Thyroid gland (tissue), 4 donors: ENCODE measurements around the gene PPP2R2D. TPM values are rescaled to one million over a fixed set of nuclear protein-coding genes. Genes with fewer than 3 reads are reported as not detected.
A peak's percentile ranks its signal among the peaks of the same experiment; 100 is the strongest.

ENCODE experiments used
- DNase-seq, 2 donors: peaks; one replicate each; pipeline ENCODE4 v3.0.0-alpha.2; 2019
- H3K27ac ChIP-seq, 3 donors: fragments of 200-600 bp; sonication (generic); 1 replicate in 2 of 3; 2 replicates in 1 of 3; pipeline ENCODE4 v1.5.1; 2016 to 2019; ENCODE audit warnings: mild to moderate bottlenecking in 1 of 3, moderate library complexity in 1 of 3
- H3K27me3 ChIP-seq: fragments of 200-600 bp; sonication (generic); one replicate; pipeline ENCODE4 v1.5.1; 2019
- H3K36me3 ChIP-seq, 2 donors: fragments of 200-600 bp; sonication (generic); one replicate each; pipeline ENCODE4 v1.5.1; 2016 to 2019
- H3K4me1 ChIP-seq, 2 donors: fragments of 200-600 bp; sonication (generic); one replicate each; pipeline ENCODE4 v1.5.1; 2017 to 2019
- H3K4me3 ChIP-seq, 3 donors: fragments of 200-600 bp; sonication (generic); replicated peaks in 1 of 3; 1 replicate in 2 of 3; 2 replicates in 1 of 3; pipeline ENCODE4 v1.5.1; 2016; ENCODE audit warnings: mild to moderate bottlenecking in 1 of 3
- H3K9me3 ChIP-seq: fragments of 200-600 bp; sonication (generic); one replicate; pipeline ENCODE4 v1.5.1; 2017
- CTCF ChIP-seq, 6 experiments: fragments of 200-600 bp in 3 of 6; fragments of 450-650 bp in 3 of 6; sonication (generic) in 3 of 6; IDR thresholded peaks; one replicate each; pipeline ENCODE4 v1.5.1; 2016 to 2019; ENCODE audit warnings: antibody characterized with exemption in 6 of 6, mild to moderate bottlenecking in 2 of 6, inconsistent platforms in 1 of 6, moderate library complexity in 1 of 6
- POLR2A ChIP-seq, 2 donors: fragments of 450-650 bp; IDR thresholded peaks; one replicate each; pipeline ENCODE4 v1.6.1; 2017; ENCODE audit warnings: antibody characterized with exemption in 2 of 2, mild to moderate bottlenecking in 2 of 2, moderate library complexity in 1 of 2
- WGBS, 2 donors: methylation state at CpG; one replicate each; pipeline ENCODE4 v1.1.5; 2017; 5-methylcytosine and 5-hydroxymethylcytosine counted together
- intact Hi-C: fragments of 100-400 bp; cut with DNase I; formaldehyde crosslinking; loops from one replicate; pipeline ENCODE4 v1.15.1; 2023
- total RNA-seq, 4 donors: library from RNA; depleted of rRNA; stranded (reverse); fragments of >200 nt; gene quantifications; one replicate each; pipeline ENCODE4 v1.2.3, GENCODE V29; 2016

The PPP2R2D gene
- total RNA-seq, 4 donors from 2014 or later, result 32.3 to 38.7 (median 33.9) TPM

- Histone ChIP-seq H3K4me3 (no peak overlapping the region), H3K4me1 (peaks cover 21 to 36% of the 10 kb centered on the region in 2 donors), H3K36me3 (no peaks in the 10 kb centered on the region), H3K9me3 (no peaks in the 10 kb centered on the region), H3K27me3 (no peaks in the 10 kb centered on the region), H3K27ac (peak overlapping the region in 2 of 3 donors; percentile 4 to 5)
- 39 to 45% methylated on average over 15 of the region's 15 CpGs for WGBS, 2 donors
- peak; percentile 83 to 84 for DNase-seq
- TF ChIP-seq CTCF (IDR thresholded peaks at IDR 0.05) (peak in 2 of 6 experiments; percentile 13 to 19), POLR2A (IDR thresholded peaks at IDR 0.05) (peak in 1 of 2 donors; percentile 37)
- intact Hi-C loops, result no loop called here
Observed at GRCh38 chr10:132001238-132001972, 100.6 kb downstream of the PPP2R2D start.

GRCh38 chr10:132002004-132002403, 101.2 kb downstream of the PPP2R2D start:
- Histone ChIP-seq H3K4me1 (peaks cover 15 to 30% of the 10 kb centered on the region in 2 donors), H3K27me3 (no peaks in the 10 kb centered on the region), H3K9me3 (no peaks in the 10 kb centered on the region), H3K27ac (no peak overlapping the region), H3K36me3 (no peaks in the 10 kb centered on the region), H3K4me3 (no peak overlapping the region)
- DNase-seq, result no peak
- intact Hi-C loops, result no loop called here
- TF ChIP-seq POLR2A (IDR thresholded peaks at IDR 0.05) (no peak), CTCF (IDR thresholded peaks at IDR 0.05) (no peak)
- WGBS, 2 donors, result 90 to 95% methylated on average over 4 of the region's 4 CpGs

GRCh38 chr10:132003282-132003924, 102.6 kb downstream of the PPP2R2D start:
- Histone ChIP-seq H3K4me1 (peaks cover 6 to 18% of the 10 kb centered on the region in 2 donors), H3K36me3 (no peaks in the 10 kb centered on the region), H3K4me3 (no peak overlapping the region), H3K27me3 (no peaks in the 10 kb centered on the region), H3K27ac (no peak overlapping the region), H3K9me3 (no peaks in the 10 kb centered on the region)
- DNase-seq, result no peak
- intact Hi-C loops, result no loop called here
- no peak for TF ChIP-seq POLR2A (IDR thresholded peaks at IDR 0.05)
- no peak for TF ChIP-seq CTCF (IDR thresholded peaks at IDR 0.05)
- WGBS, 2 donors, result 75 to 78% methylated on average over 5 to 12 of the region's 12 CpGs

DNA sequence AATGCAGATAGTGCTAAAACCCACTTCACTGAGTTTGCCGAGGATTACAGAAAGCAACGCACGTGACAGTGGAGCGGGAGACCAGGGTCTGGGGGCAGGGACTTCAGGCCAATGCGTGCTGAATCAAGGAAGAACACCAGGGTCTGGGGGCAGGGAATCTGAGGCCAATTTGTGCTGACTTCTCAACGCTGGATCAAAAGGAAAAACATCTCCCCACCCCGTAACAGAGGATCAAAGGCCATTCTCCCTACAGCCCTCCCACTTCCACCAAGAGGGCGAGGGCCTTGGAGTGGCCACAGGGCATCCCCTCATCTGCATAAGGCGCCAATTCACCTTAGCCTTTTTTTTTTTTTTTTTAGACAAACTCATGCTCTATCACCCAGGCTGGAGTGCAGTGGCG, 103.2 kb downstream of the PPP2R2D start:
- H3K9me3 ChIP-seq, result no peaks in the 10 kb centered on the region
- DNase-seq, result no peak
- H3K36me3 ChIP-seq, result no peaks in the 10 kb centered on the region
- no peak overlapping the region for H3K4me3 ChIP-seq
- intact Hi-C loops, result no loop called here
- H3K27me3 ChIP-seq, result no peaks in the 10 kb centered on the region
- peaks cover 0 to 12% of the 10 kb centered on the region in 2 donors for H3K4me1 ChIP-seq
- H3K27ac ChIP-seq, result no peak overlapping the region
- 79 to 81% methylated on average over 10 of the region's 10 CpGs for WGBS, 2 donors
- TF ChIP-seq CTCF (IDR thresholded peaks at IDR 0.05) (no peak), POLR2A (IDR thresholded peaks at IDR 0.05) (no peak)

DNA sequence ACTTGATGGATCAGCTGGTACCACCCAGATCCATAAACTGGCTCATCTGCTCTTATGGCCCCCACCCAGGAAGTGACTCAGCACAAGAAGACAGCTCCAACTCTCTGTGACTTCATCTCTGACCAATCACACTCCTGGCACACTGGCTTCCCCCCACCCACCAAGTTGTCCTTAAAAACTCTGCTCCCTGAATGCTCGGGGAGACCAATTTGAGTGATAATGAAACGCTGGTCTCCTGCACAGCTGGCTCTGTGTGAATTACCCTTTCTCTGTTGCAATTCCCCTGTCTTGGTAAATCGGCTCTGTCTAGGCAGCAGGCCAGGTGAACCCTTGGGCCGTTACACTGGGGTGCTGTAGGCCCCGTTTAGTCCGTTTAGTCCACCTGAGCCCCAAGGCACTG, 104.3 kb downstream of the PPP2R2D start:
- no peak for DNase-seq
- TF ChIP-seq POLR2A (IDR thresholded peaks at IDR 0.05) (no peak), CTCF (IDR thresholded peaks at IDR 0.05) (no peak)
- intact Hi-C loops, result no loop called here

More for the DNA sequence above, 104.3 kb downstream of the PPP2R2D start:
- Histone ChIP-seq H3K9me3 (no peaks in the 10 kb centered on the region), H3K27ac (no peak overlapping the region), H3K27me3 (no peaks in the 10 kb centered on the region), H3K4me3 (no peak overlapping the region), H3K36me3 (no peaks in the 10 kb centered on the region), H3K4me1 (peaks cover 0 to 8% of the 10 kb centered on the region in 2 donors)
- 91 to 94% methylated on average over 6 of the region's 6 CpGs for WGBS, 2 donors
